ENCODE data around the gene MEF2D. TPM values are rescaled to one million over a fixed set of nuclear protein-coding genes. Genes with fewer than 3 reads are reported as not detected.

MEF2D gene
- total RNA-seq, 1 experiment from 2014 or later = 18.7 TPM

GRCh38 chr1:156464825-156465452 lies 35.6 kb downstream of the MEF2D start:
- Histone ChIP-seq H3K4ac (ENCODE audit: low read depth, low read length) (no peak overlapping the region), H3K27me3 (ENCODE audit: insufficient read depth, low read length) (no peaks in the 10 kb centered on the region; the same call in 1 of the 2 replicates), H4K5ac (ENCODE audit: insufficient read length, low read depth, low read length) (no peak overlapping the region), H2BK5ac (ENCODE audit: insufficient read length, low read length) (no peak overlapping the region), H2BK120ac (ENCODE audit: low read depth, low read length, poor library complexity, severe bottlenecking) (no peak overlapping the region), H3K56ac (ENCODE audit: insufficient read length, low read depth, low read length) (no peak overlapping the region), H3K79me2 (ENCODE audit: insufficient read depth, low read length) (no peaks in the 10 kb centered on the region), H4K8ac (replicated peaks; ENCODE audit: insufficient read length, low read depth, low read length) (no peak overlapping the region), H3K27ac (ENCODE audit: insufficient read length, low read depth, low read length) (no peak overlapping the region), H3K18ac (ENCODE audit: insufficient read length, low read depth, low read length) (no peak overlapping the region), H3K4me2 (ENCODE audit: insufficient read depth, insufficient read length, low read length) (no peak overlapping the region), H2BK15ac (ENCODE audit: low read depth, low read length) (no peak overlapping the region), H2BK20ac (ENCODE audit: low read depth, low read length, poor library complexity, severe bottlenecking) (no peak overlapping the region), H3K9ac (ENCODE audit: extremely low read depth, insufficient read length, low read length) (no peak overlapping the region), H2AK5ac (ENCODE audit: insufficient read length, low read length) (no peak overlapping the region), H3K23me2 (ENCODE audit: insufficient read length, low read depth, low read length, poor library complexity, severe bottlenecking) (no peaks in the 10 kb centered on the region), H2AFZ (ENCODE audit: low read length) (no peak overlapping the region), H3K9me3 (ENCODE audit: control insufficient read depth, low read depth, low read length) (no peaks in the 10 kb centered on the region), H2BK12ac (ENCODE audit: insufficient read length, low read depth, low read length) (no peak overlapping the region), H3K79me1 (ENCODE audit: insufficient read depth, low read depth, low read length, poor library complexity, severe bottlenecking) (no peaks in the 10 kb centered on the region), H3K23ac (ENCODE audit: insufficient read length, low read depth, low read length) (no peak overlapping the region), H4K91ac (ENCODE audit: insufficient read length, low read depth, low read length) (no peak overlapping the region), H4K20me1 (ENCODE audit: control insufficient read depth, insufficient read depth, insufficient read length) (no peaks in the 10 kb centered on the region), H3K14ac (ENCODE audit: insufficient read depth, low read length) (no peak overlapping the region; the same call in 1 of the 2 replicates), H3K4me1 (ENCODE audit: insufficient read depth, low read length) (peaks cover 2% of the 10 kb centered on the region; the same call in 1 of the 2 replicates), H3T11ph (ENCODE audit: low read length) (no peak overlapping the region)
- no peak for TF ChIP-seq CTCF (conservative IDR thresholded peaks at IDR 0.05)
- no CpG with 5 or more reads among the region's 9 CpGs for WGBS (ENCODE audit: extremely low coverage, insufficient read length, low lambda C conversion rate)
- H3K4me3 Mint-ChIP-seq = no peak overlapping the region; a peak in 1 of 5 replicates
- H3K4me1 Mint-ChIP-seq = peaks cover 36 to 45% of the 10 kb centered on the region in 2 experiments
- H3K36me3 Mint-ChIP-seq (ENCODE audit: insufficient read depth in 1 of 3, low read depth in 3 of 3) = peaks cover 3 to 12% (median 5%) of the 10 kb centered on the region in 3 experiments; a peak in 5 of 7 replicates
- H3K27ac Mint-ChIP-seq = peak overlapping the region; percentile 13 to 89 (median 24); a peak in 4 of 7 replicates
- no peaks in the 10 kb centered on the region for H3K9me3 Mint-ChIP-seq
- no peak for DNase-seq
- H3K27me3 Mint-ChIP-seq (ENCODE audit: low read depth) = peaks cover 1% of the 10 kb centered on the region; the same call in 1 of the 2 replicates
